ENCODE results near the gene SERINC3.
"Not testable (repeated sequence)": the region's sequence is repeated elsewhere in the genome, so short reads cannot be mapped to it uniquely, and the experiment has no call there.

DNA sequence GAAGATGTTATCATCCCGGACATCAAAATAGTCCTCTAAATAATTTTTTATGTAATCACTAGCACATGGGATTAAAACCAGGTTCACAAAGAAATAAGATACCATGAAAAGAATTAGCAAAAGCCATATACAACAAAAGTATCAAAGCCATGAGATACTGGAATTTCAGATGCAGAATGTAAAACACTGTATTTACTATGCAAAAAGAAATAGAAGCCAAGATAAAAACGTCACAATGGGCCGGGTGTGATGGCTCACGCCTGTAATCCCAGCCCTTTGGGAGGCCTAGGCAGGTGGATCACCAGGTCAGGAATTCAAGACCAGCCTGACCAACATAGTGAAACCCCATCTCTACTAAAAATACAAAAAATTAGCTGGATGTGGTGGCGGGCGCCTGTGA lies 38.9 kb upstream of the SERINC3 start:
- TF ChIP-seq, protein P1, sequence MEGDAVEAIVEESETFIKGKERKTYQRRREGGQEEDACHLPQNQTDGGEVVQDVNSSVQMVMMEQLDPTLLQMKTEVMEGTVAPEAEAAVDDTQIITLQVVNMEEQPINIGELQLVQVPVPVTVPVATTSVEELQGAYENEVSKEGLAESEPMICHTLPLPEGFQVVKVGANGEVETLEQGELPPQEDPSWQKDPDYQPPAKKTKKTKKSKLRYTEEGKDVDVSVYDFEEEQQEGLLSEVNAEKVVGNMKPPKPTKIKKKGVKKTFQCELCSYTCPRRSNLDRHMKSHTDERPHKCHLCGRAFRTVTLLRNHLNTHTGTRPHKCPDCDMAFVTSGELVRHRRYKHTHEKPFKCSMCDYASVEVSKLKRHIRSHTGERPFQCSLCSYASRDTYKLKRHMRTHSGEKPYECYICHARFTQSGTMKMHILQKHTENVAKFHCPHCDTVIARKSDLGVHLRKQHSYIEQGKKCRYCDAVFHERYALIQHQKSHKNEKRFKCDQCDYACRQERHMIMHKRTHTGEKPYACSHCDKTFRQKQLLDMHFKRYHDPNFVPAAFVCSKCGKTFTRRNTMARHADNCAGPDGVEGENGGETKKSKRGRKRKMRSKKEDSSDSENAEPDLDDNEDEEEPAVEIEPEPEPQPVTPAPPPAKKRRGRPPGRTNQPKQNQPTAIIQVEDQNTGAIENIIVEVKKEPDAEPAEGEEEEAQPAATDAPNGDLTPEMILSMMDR (conservative IDR thresholded peaks at IDR 0.05 in 1 of 2, IDR thresholded peaks at IDR 0.05 in 1 of 2; ENCODE audit: low read depth in 1 of 2, low read length in 2 of 2) = not testable (repeated sequence)
- TF ChIP-seq EZH2 (IDR thresholded peaks at IDR 0.05; ENCODE audit: low read length, missing control alignments) = not testable (repeated sequence)
